RPMI8226 (cell line): ENCODE measurements around the gene ARSI.
"Not testable (repeated sequence)": the region's sequence is repeated elsewhere in the genome, so short reads cannot be mapped to it uniquely, and the experiment has no call there.

Source experiments
- DNase-seq: peaks from one replicate; pipeline ENCODE4 v3.0.0-alpha.2; 2015

Gene ARSI

GRCh38 chr5:150263375-150263775 is 39.3 kb downstream of the ARSI start:
- no peak for DNase-seq

DNA sequence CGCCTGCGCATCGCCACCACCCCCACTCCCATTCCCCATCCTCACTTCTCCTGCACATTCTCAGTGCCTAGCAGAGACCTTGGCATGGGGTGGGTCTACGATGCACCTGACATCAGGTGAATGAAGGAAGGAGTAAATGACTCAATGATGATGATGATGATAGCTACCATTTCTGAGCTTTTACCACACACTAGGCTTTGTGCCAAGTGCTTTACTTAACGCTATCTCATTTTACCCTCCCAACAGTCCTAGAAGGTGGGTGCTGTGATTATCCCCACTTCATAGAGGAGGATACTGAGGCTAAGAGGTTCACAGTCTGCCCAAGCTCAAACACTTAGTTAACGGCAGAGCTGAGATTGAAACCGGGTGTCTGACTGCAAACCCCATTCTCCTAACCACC is 40.2 kb downstream of the ARSI start:
- DNase-seq = no peak

- no peak for DNase-seq
Observed at GRCh38 chr5:150261231-150261630, 41.5 kb downstream of the ARSI start.

GRCh38 chr5:150258130-150258529 is 44.6 kb downstream of the ARSI start:
- no peak for DNase-seq

GRCh38 chr5:150257424-150257823 is 45.3 kb downstream of the ARSI start:
- no peak for DNase-seq

DNA sequence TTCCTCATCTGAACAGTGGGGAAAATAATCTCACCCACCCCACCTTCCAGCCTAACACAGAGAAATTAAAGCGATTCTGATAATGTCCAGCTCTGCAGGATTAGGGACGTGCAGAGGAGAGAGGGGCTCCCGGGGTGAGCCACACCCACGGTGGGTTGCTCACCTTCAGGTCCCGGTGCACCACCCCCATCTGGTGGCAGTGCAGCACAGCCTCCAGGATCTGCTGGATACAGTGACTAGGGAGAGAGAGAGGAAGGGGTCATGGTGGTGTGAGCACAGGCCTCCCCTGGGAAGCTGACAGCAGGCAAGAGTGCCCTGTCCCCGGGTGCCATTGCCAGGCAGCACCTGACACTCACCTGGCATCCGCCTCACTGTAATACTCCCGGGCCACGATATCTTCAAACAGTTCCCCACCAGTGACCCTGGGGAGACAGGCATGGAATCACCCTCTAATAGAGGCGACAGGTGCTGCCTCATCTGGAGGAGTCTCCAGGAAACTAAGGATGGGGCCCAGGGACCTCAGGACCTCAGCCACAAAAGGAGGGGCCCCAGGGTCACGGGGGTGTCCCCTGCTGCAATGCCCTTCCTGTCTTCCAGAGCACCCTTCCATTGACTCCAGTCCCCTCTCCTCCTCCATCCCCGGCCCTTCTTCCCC is 46.2 kb downstream of the ARSI start:
- no peak for DNase-seq

- no peak for DNase-seq
Observed at GRCh38 chr5:150255659-150256409, 46.9 kb downstream of the ARSI start.

- DNase-seq = no peak
Observed at GRCh38 chr5:150254774-150255173, 47.9 kb downstream of the ARSI start.

- DNase-seq = no peak
Observed at GRCh38 chr5:150254363-150254762, 48.3 kb downstream of the ARSI start.

- no peak for DNase-seq
Observed at GRCh38 chr5:150253416-150254208, 49.1 kb downstream of the ARSI start.

DNA sequence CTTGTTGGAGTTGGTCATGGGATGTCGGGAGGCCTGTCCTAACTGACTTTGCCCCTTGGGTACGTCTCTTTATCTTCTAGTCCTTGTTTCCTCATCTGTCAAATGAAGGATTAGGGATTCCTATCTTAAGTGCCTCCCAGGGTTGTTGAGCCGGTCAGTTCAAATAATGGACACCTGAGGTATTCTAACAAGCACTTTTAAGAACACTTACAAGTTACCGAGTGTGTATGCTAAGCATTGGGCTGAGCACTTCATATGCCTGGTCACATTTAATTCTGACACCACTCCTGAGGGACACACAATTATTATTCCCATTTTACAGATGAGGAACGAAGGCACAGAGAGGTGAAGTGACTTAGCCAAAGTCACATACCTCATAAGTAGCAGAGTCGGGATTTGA is 50.2 kb downstream of the ARSI start:
- no peak for DNase-seq

GRCh38 chr5:150251504-150251903 is 51.2 kb downstream of the ARSI start:
- no peak for DNase-seq

- no peak for DNase-seq
Observed at GRCh38 chr5:150249744-150250143, 53.0 kb downstream of the ARSI start.

DNA sequence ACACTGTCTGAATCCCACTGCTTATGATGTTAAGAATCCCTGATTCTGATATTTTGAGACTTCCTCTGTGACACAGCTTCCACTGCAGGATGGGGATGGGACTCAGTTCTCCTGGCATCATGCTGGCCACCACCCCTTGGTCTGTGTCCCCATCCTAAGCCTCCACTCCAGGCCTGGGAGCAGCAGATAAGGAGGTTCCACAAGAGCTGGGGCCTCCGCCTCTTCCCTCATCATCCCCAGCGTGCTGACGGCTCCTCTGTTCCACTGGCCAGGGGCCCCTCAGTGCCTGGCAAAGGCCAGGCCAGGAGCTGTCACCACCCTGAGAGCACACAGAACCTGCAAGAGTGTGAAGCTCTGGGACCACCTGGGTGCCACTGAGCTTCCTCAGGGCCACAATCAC is 53.8 kb downstream of the ARSI start:
- no peak for DNase-seq

- DNase-seq = not testable (repeated sequence)
Observed at GRCh38 chr5:150248493-150248892, 54.2 kb downstream of the ARSI start.

- DNase-seq = no peak
Observed at GRCh38 chr5:150247726-150248125, 55.0 kb downstream of the ARSI start.

DNA sequence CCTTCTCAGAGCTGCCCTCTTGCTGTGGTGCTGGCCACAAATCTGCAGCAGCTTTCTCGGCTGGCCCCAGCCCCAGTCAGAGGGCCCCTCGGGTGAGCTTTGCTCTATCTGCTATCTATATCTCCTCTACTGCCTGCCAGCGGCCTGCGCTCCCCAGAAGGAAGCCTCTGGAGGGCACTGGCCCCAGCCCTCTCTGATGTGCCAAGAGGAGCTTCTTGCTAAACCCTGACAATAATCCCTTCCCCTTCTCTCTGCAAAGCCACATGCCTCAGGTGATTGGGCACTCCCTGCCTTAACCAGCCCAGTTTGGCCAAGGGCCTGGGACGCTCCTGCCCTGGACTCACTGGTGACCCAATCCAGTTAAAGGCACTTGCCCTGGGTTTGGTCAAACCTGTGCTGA is 55.9 kb downstream of the ARSI start:
- no peak for DNase-seq

GRCh38 chr5:150246429-150246828 is 56.3 kb downstream of the ARSI start:
- DNase-seq = no peak
